Upper lobe of left lung (tissue), 4 donors: Measurements from ENCODE around the gene UBE2C.

Experiments
- CTCF ChIP-seq, 6 experiments: fragments of 450-650 bp in 4 of 6; fragments of 200-600 bp in 2 of 6; sonication (generic) in 2 of 6; IDR thresholded peaks; one replicate each; pipeline ENCODE4 v1.5.1; 2016 to 2019; ENCODE audit warnings: antibody characterized with exemption in 6 of 6
- POLR2A ChIP-seq, 4 donors: fragments of 450-650 bp; IDR thresholded peaks; one replicate each; pipeline ENCODE4 v1.5.1; 2016 to 2017; ENCODE audit warnings: antibody characterized with exemption in 4 of 4, mild to moderate bottlenecking in 2 of 4
- POLR2AphosphoS5 ChIP-seq, 2 donors: sonication (generic); formaldehyde crosslinking; IDR thresholded peaks; one replicate each; pipeline ENCODE4 v1.5.1; 2017; ENCODE audit warnings: antibody characterized with exemption in 2 of 2

GRCh38 chr20:45810191-45810970 is 2.1 kb upstream of the UBE2C start:
- no peak for TF ChIP-seq POLR2A (IDR thresholded peaks at IDR 0.05)
- no peak for TF ChIP-seq CTCF (IDR thresholded peaks at IDR 0.05)
- TF ChIP-seq POLR2AphosphoS5 (IDR thresholded peaks at IDR 0.05): no peak
